Measurements from ENCODE around the gene LGR6.

The LGR6 gene

GRCh38 chr1:202159534-202160371 is 33.8 kb upstream of the LGR6 start:
- Histone ChIP-seq H3K9me3 (ENCODE audit: control insufficient read depth, low read length) (no peaks in the 10 kb centered on the region), H3K4me1 (ENCODE audit: control insufficient read depth, insufficient read depth, low read length) (peaks cover 22% of the 10 kb centered on the region), H3K27ac (ENCODE audit: insufficient read depth, low read depth, low read length, poor library complexity, severe bottlenecking) (no peak overlapping the region), H3K36me3 (ENCODE audit: control insufficient read depth, insufficient read depth, low read length) (no peaks in the 10 kb centered on the region), H3K27me3 (ENCODE audit: control insufficient read depth, insufficient read depth, low read length, poor library complexity, severe bottlenecking) (no peaks in the 10 kb centered on the region), H3K4me3 (ENCODE audit: insufficient read depth, low read depth, low read length) (no peak overlapping the region)
- 92% methylated on average over 16 of the region's 16 CpGs for WGBS, 2 experiments

DNA sequence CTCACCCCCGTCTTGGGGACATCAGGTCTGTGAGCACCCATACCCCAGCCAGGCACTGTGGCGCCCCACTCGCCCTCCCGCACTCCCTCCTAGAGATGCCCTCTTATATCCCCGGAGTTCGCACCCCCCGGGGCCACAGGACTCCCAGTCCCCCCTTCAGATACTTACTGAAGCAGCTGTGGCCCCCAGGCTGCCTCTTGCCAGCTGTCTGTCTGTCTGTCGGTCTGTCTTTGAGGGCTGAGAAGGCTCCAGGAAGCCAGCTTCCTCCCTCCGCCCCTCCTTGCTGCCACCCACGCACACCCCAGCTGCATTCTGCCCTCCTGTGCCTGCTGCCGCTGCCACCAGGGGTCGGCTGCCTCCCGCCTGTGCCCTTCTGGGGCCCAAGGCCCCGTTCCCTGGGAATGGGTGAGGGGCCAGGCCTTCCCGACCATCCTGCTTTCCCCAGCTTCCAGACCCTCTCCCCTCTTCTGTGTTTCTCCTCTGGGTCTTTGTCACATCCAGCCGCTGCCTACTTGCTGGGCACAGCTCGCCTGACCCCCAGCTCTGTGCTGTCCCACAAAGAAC is 33.1 kb upstream of the LGR6 start, which contains the start of gene PTPN7:
Gene PTPN7, minus strand, starts transcription at position 226 of the 564 bp plus-strand sequence. CDS start 1,200 bp downstream, outside the sequence.
- H3K4me1 ChIP-seq (ENCODE audit: control insufficient read depth, insufficient read depth, low read length) = peaks cover 22% of the 10 kb centered on the region
- H3K27ac ChIP-seq (ENCODE audit: insufficient read depth, low read depth, low read length, poor library complexity, severe bottlenecking) = no peak within 1 kb of the TSS
- no peaks in the 10 kb centered on the region for H3K9me3 ChIP-seq (ENCODE audit: control insufficient read depth, low read length)
- no peaks in the 10 kb centered on the region for H3K36me3 ChIP-seq (ENCODE audit: control insufficient read depth, insufficient read depth, low read length)
- no peak within 1 kb of the TSS for H3K4me3 ChIP-seq (ENCODE audit: insufficient read depth, low read depth, low read length)
- no peaks in the 10 kb centered on the region for H3K27me3 ChIP-seq (ENCODE audit: control insufficient read depth, insufficient read depth, low read length, poor library complexity, severe bottlenecking)
- 86 to 87% methylated on average over 17 of the region's 17 CpGs for WGBS, 2 experiments

DNA sequence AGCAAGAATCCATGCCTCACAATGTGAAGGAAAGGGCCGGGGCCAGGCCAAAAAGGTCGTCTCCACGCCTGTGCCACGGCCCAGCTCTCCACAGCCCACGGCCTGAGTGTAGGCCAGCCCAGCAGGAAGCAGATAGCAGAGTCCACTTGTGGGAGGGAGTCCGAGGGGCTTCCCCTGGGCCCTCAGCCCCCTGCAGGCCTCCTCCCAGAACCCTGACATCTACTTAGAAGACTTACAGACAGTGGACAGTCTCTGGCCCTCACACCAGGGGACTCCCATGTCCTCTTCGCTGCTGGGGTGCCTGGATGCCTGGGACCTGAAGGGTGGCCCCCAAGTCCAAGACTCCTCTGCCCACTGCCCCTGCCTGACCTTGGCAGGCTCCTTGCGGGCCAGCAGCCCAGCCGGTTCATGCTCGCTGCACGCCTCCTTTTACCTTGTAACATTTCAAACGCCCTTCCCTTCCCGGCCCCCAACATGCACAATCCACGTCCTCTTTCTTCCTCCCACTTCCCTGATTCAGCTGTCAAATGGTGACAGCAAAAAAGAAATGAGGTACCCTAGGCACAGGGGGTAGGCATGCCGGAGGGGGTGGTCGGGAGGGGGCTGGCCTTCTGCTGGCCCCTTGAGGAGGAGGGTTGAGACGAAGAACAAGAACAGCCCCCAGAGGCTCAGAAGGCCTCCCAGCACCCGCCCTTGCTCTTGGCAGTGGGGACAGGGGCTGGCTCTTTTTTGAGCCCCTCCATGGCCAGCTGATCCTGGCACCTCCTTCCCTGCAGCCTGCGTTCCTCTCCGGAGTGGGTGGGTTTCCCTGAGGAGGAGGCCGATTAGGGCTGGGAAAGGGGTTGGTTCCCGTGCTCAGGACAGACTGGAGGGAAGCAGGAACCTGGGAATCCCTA is 32.2 kb upstream of the LGR6 start:
- WGBS, 2 experiments = 76 to 83% methylated on average over 22 of the region's 22 CpGs
- Histone ChIP-seq H3K36me3 (ENCODE audit: control insufficient read depth, insufficient read depth, low read length) (no peaks in the 10 kb centered on the region), H3K4me1 (ENCODE audit: control insufficient read depth, insufficient read depth, low read length) (peaks cover 22% of the 10 kb centered on the region), H3K4me3 (ENCODE audit: insufficient read depth, low read depth, low read length) (no peak overlapping the region), H3K27me3 (ENCODE audit: control insufficient read depth, insufficient read depth, low read length, poor library complexity, severe bottlenecking) (no peaks in the 10 kb centered on the region), H3K27ac (ENCODE audit: insufficient read depth, low read depth, low read length, poor library complexity, severe bottlenecking) (no peak overlapping the region), H3K9me3 (ENCODE audit: control insufficient read depth, low read length) (no peaks in the 10 kb centered on the region)

GRCh38 chr1:202162047-202162417 is 31.6 kb upstream of the LGR6 start:
- WGBS, 2 experiments = 82 to 84% methylated on average over 4 of the region's 4 CpGs
- H3K27me3 ChIP-seq (ENCODE audit: control insufficient read depth, insufficient read depth, low read length, poor library complexity, severe bottlenecking) = no peaks in the 10 kb centered on the region
- H3K9me3 ChIP-seq (ENCODE audit: control insufficient read depth, low read length) = no peaks in the 10 kb centered on the region
- H3K36me3 ChIP-seq (ENCODE audit: control insufficient read depth, insufficient read depth, low read length) = no peaks in the 10 kb centered on the region
- peaks cover 22% of the 10 kb centered on the region for H3K4me1 ChIP-seq (ENCODE audit: control insufficient read depth, insufficient read depth, low read length)
- H3K4me3 ChIP-seq (ENCODE audit: insufficient read depth, low read depth, low read length) = no peak overlapping the region
- no peak overlapping the region for H3K27ac ChIP-seq (ENCODE audit: insufficient read depth, low read depth, low read length, poor library complexity, severe bottlenecking)

DNA sequence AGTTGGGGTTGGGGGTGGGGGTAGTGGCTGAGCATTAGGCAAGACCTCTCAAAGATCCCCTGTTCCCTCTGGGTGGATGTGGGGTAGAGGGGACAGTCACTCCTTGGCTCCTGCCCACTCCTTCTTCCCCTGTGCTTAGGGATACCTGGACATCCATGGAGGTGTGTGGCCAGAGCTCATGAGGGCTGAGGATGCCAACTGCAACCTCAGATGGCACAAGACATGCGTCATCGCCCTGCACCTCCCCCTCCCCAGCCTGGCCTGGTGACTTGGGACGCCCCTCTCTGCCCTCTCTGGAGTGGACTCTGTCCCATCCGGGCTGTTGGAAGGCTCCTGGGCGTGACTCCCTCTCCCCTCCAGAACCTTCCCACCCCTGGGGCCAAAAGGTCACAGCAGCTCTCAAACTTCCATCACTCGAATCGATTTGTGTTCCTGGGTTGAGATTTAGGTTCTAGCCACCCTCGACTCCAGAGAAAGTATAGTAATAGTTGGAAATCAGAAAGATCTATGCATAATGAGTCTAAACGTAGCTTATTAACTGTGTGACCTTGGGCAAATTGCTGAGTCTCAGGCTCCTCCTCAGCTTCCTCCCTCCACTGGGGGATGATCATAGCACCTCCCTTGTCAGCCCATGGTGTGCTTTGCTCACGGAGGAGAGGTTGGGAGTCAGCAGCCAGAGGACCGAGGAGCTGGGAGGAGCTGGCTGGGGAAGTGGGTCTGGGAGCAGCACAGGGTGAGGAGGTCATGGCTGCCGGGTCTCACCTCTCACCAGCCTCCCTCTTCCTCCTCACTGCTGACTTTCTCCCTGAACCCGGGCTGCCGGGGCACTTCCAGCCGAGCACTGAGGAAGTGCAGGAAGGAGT is 30.9 kb upstream of the LGR6 start:
- no peaks in the 10 kb centered on the region for H3K9me3 ChIP-seq (ENCODE audit: control insufficient read depth, low read length)
- no peak overlapping the region for H3K27ac ChIP-seq (ENCODE audit: insufficient read depth, low read depth, low read length, poor library complexity, severe bottlenecking)
- H3K27me3 ChIP-seq (ENCODE audit: control insufficient read depth, insufficient read depth, low read length, poor library complexity, severe bottlenecking) = no peaks in the 10 kb centered on the region
- H3K36me3 ChIP-seq (ENCODE audit: control insufficient read depth, insufficient read depth, low read length) = no peaks in the 10 kb centered on the region
- H3K4me3 ChIP-seq (ENCODE audit: insufficient read depth, low read depth, low read length) = no peak overlapping the region
- WGBS, 2 experiments = 77 to 82% methylated on average over 15 of the region's 15 CpGs
- H3K4me1 ChIP-seq (ENCODE audit: control insufficient read depth, insufficient read depth, low read length) = peaks cover 22% of the 10 kb centered on the region

- Histone ChIP-seq H3K4me3 (ENCODE audit: insufficient read depth, low read depth, low read length) (no peak overlapping the region), H3K27me3 (ENCODE audit: control insufficient read depth, insufficient read depth, low read length, poor library complexity, severe bottlenecking) (no peaks in the 10 kb centered on the region), H3K9me3 (ENCODE audit: control insufficient read depth, low read length) (no peaks in the 10 kb centered on the region), H3K27ac (ENCODE audit: insufficient read depth, low read depth, low read length, poor library complexity, severe bottlenecking) (no peak overlapping the region), H3K4me1 (ENCODE audit: control insufficient read depth, insufficient read depth, low read length) (peaks cover 22% of the 10 kb centered on the region), H3K36me3 (ENCODE audit: control insufficient read depth, insufficient read depth, low read length) (no peaks in the 10 kb centered on the region)
- 78 to 79% methylated on average over 12 of the region's 12 CpGs for WGBS, 2 experiments
Observed at GRCh38 chr1:202163281-202164270, 30.0 kb upstream of the LGR6 start.

- H3K36me3 ChIP-seq (ENCODE audit: control insufficient read depth, insufficient read depth, low read length) = no peaks in the 10 kb centered on the region
- no peaks in the 10 kb centered on the region for H3K9me3 ChIP-seq (ENCODE audit: control insufficient read depth, low read length)
- H3K27ac ChIP-seq (ENCODE audit: insufficient read depth, low read depth, low read length, poor library complexity, severe bottlenecking) = no peak overlapping the region
- no peak overlapping the region for H3K4me3 ChIP-seq (ENCODE audit: insufficient read depth, low read depth, low read length)
- WGBS, 2 experiments = 85 to 89% methylated on average over 11 of the region's 11 CpGs
- peaks cover 22% of the 10 kb centered on the region for H3K4me1 ChIP-seq (ENCODE audit: control insufficient read depth, insufficient read depth, low read length)
- H3K27me3 ChIP-seq (ENCODE audit: control insufficient read depth, insufficient read depth, low read length, poor library complexity, severe bottlenecking) = no peaks in the 10 kb centered on the region
Observed at GRCh38 chr1:202164271-202165037, 29.1 kb upstream of the LGR6 start.

DNA sequence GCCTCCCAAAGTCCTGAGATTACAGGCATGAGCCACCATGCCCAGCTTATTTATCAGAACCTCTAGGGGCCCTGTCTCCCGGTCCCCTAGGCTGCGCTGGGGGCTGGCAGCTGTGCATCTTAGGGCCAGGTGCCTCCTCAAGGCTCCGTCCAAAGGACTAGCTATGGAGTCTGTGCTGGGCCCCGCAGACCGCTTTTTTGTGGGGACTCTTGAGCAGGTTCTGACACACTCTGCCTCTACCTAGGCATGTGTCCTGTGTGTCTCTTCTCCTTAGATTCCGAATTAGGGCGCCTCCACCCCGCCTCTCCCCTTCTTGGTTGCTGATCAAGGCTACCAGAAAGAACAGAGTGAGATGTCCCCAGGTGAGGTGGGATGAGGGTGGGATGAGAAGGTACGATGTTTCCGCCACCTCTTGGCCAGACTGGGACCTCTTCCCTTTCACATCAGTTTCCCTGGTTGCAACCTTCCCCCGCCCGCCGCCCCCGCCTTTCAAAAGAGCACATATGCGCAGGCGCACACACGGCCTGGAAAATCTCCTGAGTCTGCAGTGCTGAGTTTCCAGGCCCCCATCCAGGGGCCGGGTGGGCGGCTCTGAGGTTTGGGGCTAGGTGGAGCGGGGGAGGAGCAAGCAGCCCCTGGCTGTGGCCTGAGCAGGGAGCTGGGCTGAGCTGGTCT is 28.2 kb upstream of the LGR6 start:
- no peak overlapping the region for H3K4me3 ChIP-seq (ENCODE audit: insufficient read depth, low read depth, low read length)
- peaks cover 22% of the 10 kb centered on the region for H3K4me1 ChIP-seq (ENCODE audit: control insufficient read depth, insufficient read depth, low read length)
- H3K27ac ChIP-seq (ENCODE audit: insufficient read depth, low read depth, low read length, poor library complexity, severe bottlenecking) = no peak overlapping the region
- WGBS, 2 experiments = 85 to 87% methylated on average over 20 of the region's 20 CpGs
- no peaks in the 10 kb centered on the region for H3K9me3 ChIP-seq (ENCODE audit: control insufficient read depth, low read length)
- H3K27me3 ChIP-seq (ENCODE audit: control insufficient read depth, insufficient read depth, low read length, poor library complexity, severe bottlenecking) = no peaks in the 10 kb centered on the region
- no peaks in the 10 kb centered on the region for H3K36me3 ChIP-seq (ENCODE audit: control insufficient read depth, insufficient read depth, low read length)
